Mesendoderm (in vitro differentiated cells): Measurements from ENCODE around the gene AQP9.

Experiments used
- DNase-seq: peaks from one replicate; pipeline ENCODE4 v3.0.0; 2013
- H2AK5ac ChIP-seq: 2 replicates; pipeline ENCODE4 v1.6.1; 2013; ENCODE audit warnings: low read length, inconsistent platforms
- H2BK120ac ChIP-seq: 2 replicates; pipeline ENCODE4 v1.6.1; 2013; ENCODE audit warnings: low read depth, mild to moderate bottlenecking, low read length, moderate library complexity, mixed read lengths
- H2BK15ac ChIP-seq: replicated peaks from 2 replicates; pipeline ENCODE4 v1.6.1; 2013; ENCODE audit warnings: low read depth, mild to moderate bottlenecking, moderate library complexity
- H2BK5ac ChIP-seq: 2 replicates; pipeline ENCODE4 v1.6.1; 2013; ENCODE audit warnings: low read length, inconsistent platforms
- H3K18ac ChIP-seq: 2 replicates; pipeline ENCODE4 v1.6.1; 2013; ENCODE audit warnings: mild to moderate bottlenecking, low read length, mixed read lengths
- H3K23ac ChIP-seq: one replicate; pipeline ENCODE4 v1.6.1; 2013; ENCODE audit warnings: low read length
- H3K27ac ChIP-seq: 2 replicates; pipeline ENCODE4 v1.5.1; 2013; ENCODE audit warnings: low read depth, mild to moderate bottlenecking, inconsistent platforms, low read length, moderate library complexity
- H3K27me3 ChIP-seq: 2 replicates; pipeline ENCODE4 v1.6.1; 2013; ENCODE audit warnings: low read length, control low read depth, mild to moderate bottlenecking, inconsistent platforms; ENCODE audit not compliant: insufficient read depth, poor library complexity
- H3K36me3 ChIP-seq: 2 replicates; pipeline ENCODE4 v1.6.1; 2013; ENCODE audit warnings: low read length, inconsistent platforms; ENCODE audit not compliant: control insufficient read depth, insufficient read depth
- H3K4ac ChIP-seq: one replicate; pipeline ENCODE4 v1.6.1; 2013; ENCODE audit warnings: low read depth, mild to moderate bottlenecking, low read length, moderate library complexity
- H3K4me1 ChIP-seq: 2 replicates; pipeline ENCODE4 v1.6.1; 2013; ENCODE audit warnings: low read depth, low read length, inconsistent platforms; ENCODE audit not compliant: control insufficient read depth
- H3K4me2 ChIP-seq: 2 replicates; pipeline ENCODE4 v1.6.1; 2013; ENCODE audit warnings: low read length
- H3K4me3 ChIP-seq: 2 replicates; pipeline ENCODE4 v1.5.1; 2013; ENCODE audit warnings: mild to moderate bottlenecking, low read length
- H3K56ac ChIP-seq: one replicate; pipeline ENCODE4 v1.6.1; 2013; ENCODE audit warnings: low read length
- H3K79me1 ChIP-seq: 2 replicates; pipeline ENCODE4 v1.6.1; 2013; ENCODE audit warnings: low read length, inconsistent platforms
- H3K79me2 ChIP-seq: 2 replicates; pipeline ENCODE4 v1.6.1; 2013; ENCODE audit warnings: mild to moderate bottlenecking, low read length; ENCODE audit not compliant: control insufficient read depth, insufficient read depth
- H3K9ac ChIP-seq: 2 replicates; pipeline ENCODE4 v1.6.1; 2013; ENCODE audit warnings: low read length, inconsistent platforms
- H4K5ac ChIP-seq: one replicate; pipeline ENCODE4 v1.6.1; 2013; ENCODE audit warnings: low read length
- H4K8ac ChIP-seq: one replicate; pipeline ENCODE4 v1.6.1; 2013; ENCODE audit warnings: low read depth, mild to moderate bottlenecking, control low read depth, low read length, moderate library complexity
- WGBS: extraction: QIAGEN DNeasy Blood & Tissue Kit; methylation state at CpG from one replicate; pipeline ENCODE4 v1.1.7; 2013; ENCODE audit warnings: low lambda C conversion rate, missing lambda C conversion rate; ENCODE audit not compliant: insufficient coverage; ENCODE audit errors: extremely low coverage; 5-methylcytosine and 5-hydroxymethylcytosine counted together

The AQP9 gene

DNA sequence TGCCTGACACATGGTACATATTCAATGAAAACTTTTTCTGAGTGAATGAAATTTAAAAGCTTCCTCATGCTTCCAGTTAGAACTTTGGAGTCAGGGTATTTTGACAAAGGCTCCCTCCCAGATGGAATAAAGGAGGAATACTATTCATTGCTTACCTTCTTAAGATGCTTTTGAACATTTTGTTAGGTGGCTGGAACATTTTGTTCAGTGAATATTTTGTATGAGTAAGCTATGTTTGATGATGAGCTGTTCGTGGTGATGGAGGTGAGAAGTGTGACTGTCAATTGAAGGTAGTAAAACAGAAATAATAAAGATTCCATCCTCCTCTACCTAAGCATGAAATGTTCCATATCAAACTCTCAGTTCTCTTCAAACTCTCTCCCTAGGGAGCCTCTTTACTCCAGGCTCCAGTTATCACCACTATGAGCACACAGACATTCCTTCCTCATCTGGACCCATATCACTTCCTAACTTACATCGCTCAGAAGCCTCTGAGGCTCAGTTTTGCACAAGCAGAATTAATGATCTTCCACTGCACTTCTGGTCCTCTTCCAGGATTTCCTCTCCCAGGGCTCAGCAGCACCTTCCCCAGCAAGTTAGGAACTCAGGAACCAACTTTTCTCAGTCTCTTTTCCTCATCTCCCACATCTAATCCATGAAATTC lies 2.5 kb upstream of the AQP9 start:
- H3K4me1 ChIP-seq = no peaks in the 10 kb centered on the region
- H3K23ac ChIP-seq = no peak overlapping the region
- no peak overlapping the region for H2BK5ac ChIP-seq
- H3K9ac ChIP-seq = no peak overlapping the region
- no peak overlapping the region for H4K8ac ChIP-seq
- H3K56ac ChIP-seq = no peak overlapping the region
- H3K36me3 ChIP-seq = no peaks in the 10 kb centered on the region
- H3K4me2 ChIP-seq = no peak overlapping the region
- H2AK5ac ChIP-seq = no peak overlapping the region
- no peak overlapping the region for H4K5ac ChIP-seq
- no peaks in the 10 kb centered on the region for H3K27me3 ChIP-seq
- H3K18ac ChIP-seq = no peak overlapping the region
- no peak overlapping the region for H3K4me3 ChIP-seq
- no peaks in the 10 kb centered on the region for H3K79me1 ChIP-seq
- no peak for DNase-seq
- no peak overlapping the region for H2BK15ac ChIP-seq
- H3K27ac ChIP-seq = no peak overlapping the region
- no peaks in the 10 kb centered on the region for H3K79me2 ChIP-seq
- no CpG with 5 or more reads among the region's 2 CpGs for WGBS
- H3K4ac ChIP-seq = no peak overlapping the region
- no peak overlapping the region for H2BK120ac ChIP-seq

DNA sequence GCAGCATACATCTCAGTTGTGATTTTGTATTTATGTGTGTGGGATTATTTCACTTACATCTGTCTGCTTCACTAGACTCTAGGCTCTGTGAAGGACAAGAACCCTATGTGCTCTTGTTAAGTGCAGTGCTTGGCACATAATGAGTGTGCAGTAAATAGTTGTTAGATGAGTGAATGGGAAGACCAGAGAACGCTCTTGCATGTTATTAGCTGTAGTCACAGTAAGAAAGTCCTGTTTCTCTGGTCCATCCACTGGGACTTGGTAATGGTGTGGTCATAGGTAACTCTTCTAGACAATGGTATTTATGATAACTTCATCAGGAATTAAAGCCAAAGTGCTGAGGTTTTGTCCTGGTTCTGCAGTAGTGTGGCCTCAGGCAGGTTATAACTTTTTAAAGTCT lies 1.4 kb upstream of the AQP9 start:
- DNase-seq = no peak
- no peaks in the 10 kb centered on the region for H3K79me1 ChIP-seq
- H3K4me3 ChIP-seq = no peak overlapping the region
- no peak overlapping the region for H3K27ac ChIP-seq
- no peak overlapping the region for H3K56ac ChIP-seq
- H2BK5ac ChIP-seq = no peak overlapping the region
- no peaks in the 10 kb centered on the region for H3K79me2 ChIP-seq
- no peak overlapping the region for H3K18ac ChIP-seq
- WGBS = no CpG with 5 or more reads among the region's 1 CpG
- H3K4ac ChIP-seq = no peak overlapping the region
- no peak overlapping the region for H3K23ac ChIP-seq
- H2BK120ac ChIP-seq = no peak overlapping the region
- no peak overlapping the region for H2BK15ac ChIP-seq
- no peaks in the 10 kb centered on the region for H3K27me3 ChIP-seq
- no peaks in the 10 kb centered on the region for H3K36me3 ChIP-seq
- no peak overlapping the region for H4K5ac ChIP-seq
- no peaks in the 10 kb centered on the region for H3K4me1 ChIP-seq
- no peak overlapping the region for H3K9ac ChIP-seq
- no peak overlapping the region for H3K4me2 ChIP-seq
- H2AK5ac ChIP-seq = no peak overlapping the region
- no peak overlapping the region for H4K8ac ChIP-seq

DNA sequence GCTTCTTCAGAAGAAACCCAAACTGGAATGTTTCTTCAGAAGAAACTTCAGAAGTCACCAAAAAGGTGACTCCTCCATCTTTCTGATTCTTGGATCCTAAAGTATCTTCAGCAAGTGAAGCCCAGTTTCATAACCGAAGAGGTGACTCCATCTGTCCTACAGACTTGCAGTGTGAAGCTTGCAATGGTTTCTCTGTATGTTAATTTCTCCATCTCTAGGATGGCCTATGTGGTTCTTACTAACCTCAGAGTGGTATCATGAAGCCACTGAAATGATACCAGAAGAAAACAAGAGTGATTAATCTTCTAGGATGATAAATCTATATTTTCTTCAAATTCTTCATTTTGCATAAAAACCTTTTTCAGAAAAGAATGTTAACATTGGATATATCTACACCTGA lies 495 bp upstream of the AQP9 start:
- H3K79me1 ChIP-seq = no peaks in the 10 kb centered on the region
- H4K5ac ChIP-seq = no peak overlapping the region
- H3K56ac ChIP-seq = no peak overlapping the region
- no peak overlapping the region for H3K23ac ChIP-seq
- H3K18ac ChIP-seq = no peak overlapping the region
- no peak overlapping the region for H3K4me3 ChIP-seq
- no peak overlapping the region for H3K4ac ChIP-seq
- no peak overlapping the region for H2BK5ac ChIP-seq
- no peaks in the 10 kb centered on the region for H3K36me3 ChIP-seq
- no peaks in the 10 kb centered on the region for H3K27me3 ChIP-seq
- no peak for DNase-seq
- H3K4me2 ChIP-seq = no peak overlapping the region
- no peak overlapping the region for H2AK5ac ChIP-seq
- no peak overlapping the region for H3K27ac ChIP-seq
- no peak overlapping the region for H4K8ac ChIP-seq
- H3K4me1 ChIP-seq = no peaks in the 10 kb centered on the region
- no peak overlapping the region for H2BK15ac ChIP-seq
- no peak overlapping the region for H3K9ac ChIP-seq
- no peaks in the 10 kb centered on the region for H3K79me2 ChIP-seq
- no CpG with 5 or more reads among the region's 1 CpG for WGBS
- H2BK120ac ChIP-seq = no peak overlapping the region

DNA sequence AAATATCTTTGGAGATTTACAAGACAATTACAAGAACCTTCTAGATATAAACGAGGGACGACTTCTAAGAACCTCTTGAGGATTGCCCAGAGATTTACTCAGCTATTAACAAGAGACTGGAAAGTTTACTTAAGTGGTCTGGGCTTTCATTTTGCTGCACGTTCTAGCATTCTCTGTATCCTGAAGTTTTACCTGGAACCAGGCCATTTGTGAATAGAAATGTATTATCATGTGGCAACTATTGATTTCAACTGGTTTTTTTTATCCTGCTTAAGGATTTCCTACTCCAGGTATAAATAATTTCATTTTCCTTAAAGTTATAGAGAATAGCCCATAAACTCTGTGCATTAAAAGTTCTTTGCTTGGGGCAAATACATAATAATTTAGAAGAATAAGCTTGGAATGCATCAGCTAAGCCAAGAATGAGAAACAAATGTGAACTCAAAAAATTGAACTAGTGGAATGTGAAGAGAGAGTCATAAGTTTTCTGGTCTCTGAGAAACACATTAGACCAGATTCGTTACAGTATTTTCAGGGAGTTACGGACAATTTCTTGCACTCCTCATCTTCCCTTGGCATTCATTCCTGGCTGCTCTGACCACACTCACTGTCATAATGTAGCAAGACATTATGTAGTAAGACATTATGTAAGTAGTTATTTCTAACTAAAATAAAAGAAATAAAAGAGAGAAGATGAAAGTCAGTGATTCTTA lies 1.3 kb downstream of the AQP9 start:
- H2BK15ac ChIP-seq = no peak overlapping the region
- H4K8ac ChIP-seq = no peak overlapping the region
- no peaks in the 10 kb centered on the region for H3K4me1 ChIP-seq
- H3K4me2 ChIP-seq = no peak overlapping the region
- no peaks in the 10 kb centered on the region for H3K79me2 ChIP-seq
- H4K5ac ChIP-seq = no peak overlapping the region
- H2BK5ac ChIP-seq = no peak overlapping the region
- no peak for DNase-seq
- no peaks in the 10 kb centered on the region for H3K27me3 ChIP-seq
- no peak overlapping the region for H3K4ac ChIP-seq
- H2BK120ac ChIP-seq = no peak overlapping the region
- H3K9ac ChIP-seq = no peak overlapping the region
- no peaks in the 10 kb centered on the region for H3K36me3 ChIP-seq
- H3K79me1 ChIP-seq = no peaks in the 10 kb centered on the region
- no peak overlapping the region for H3K23ac ChIP-seq
- no CpG with 5 or more reads among the region's 5 CpGs for WGBS
- H3K56ac ChIP-seq = no peak overlapping the region
- no peak overlapping the region for H3K27ac ChIP-seq
- no peak overlapping the region for H3K18ac ChIP-seq
- no peak overlapping the region for H3K4me3 ChIP-seq
- H2AK5ac ChIP-seq = no peak overlapping the region

DNA sequence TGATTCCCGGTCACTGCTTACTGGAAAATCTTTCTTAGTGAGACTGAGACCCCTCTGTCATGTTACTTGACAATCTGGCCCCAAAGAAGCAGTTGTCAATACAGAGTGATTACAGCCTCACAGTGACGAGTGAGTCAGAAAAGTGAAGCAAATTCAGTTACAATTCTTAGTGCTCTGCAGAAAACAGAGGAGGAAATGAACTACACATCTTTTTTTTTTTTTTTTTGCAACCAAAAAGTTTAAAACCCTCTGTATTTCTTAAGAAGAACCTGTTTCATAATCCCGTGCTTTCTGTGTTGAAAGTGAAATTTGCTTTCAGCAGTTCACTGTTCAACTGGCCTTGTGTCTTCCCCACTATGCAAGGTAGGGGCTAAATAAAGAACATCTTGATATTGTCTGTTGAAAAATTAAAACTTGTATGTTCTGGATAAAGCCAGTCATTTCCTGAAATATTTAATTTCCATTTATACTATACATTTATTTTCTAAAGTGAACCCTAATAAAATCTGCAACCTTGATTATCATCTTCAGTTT lies 1.9 kb downstream of the AQP9 start:
- no peak overlapping the region for H3K4ac ChIP-seq
- no peak overlapping the region for H3K9ac ChIP-seq
- H2AK5ac ChIP-seq = no peak overlapping the region
- H2BK15ac ChIP-seq = no peak overlapping the region
- H3K27me3 ChIP-seq = no peaks in the 10 kb centered on the region
- no peaks in the 10 kb centered on the region for H3K79me2 ChIP-seq
- H4K8ac ChIP-seq = no peak overlapping the region
- no peaks in the 10 kb centered on the region for H3K79me1 ChIP-seq
- H4K5ac ChIP-seq = no peak overlapping the region
- no peak overlapping the region for H3K4me3 ChIP-seq
- H3K27ac ChIP-seq = no peak overlapping the region
- no peak overlapping the region for H3K56ac ChIP-seq
- H3K4me2 ChIP-seq = no peak overlapping the region
- H3K23ac ChIP-seq = no peak overlapping the region
- no peak overlapping the region for H3K18ac ChIP-seq
- no peaks in the 10 kb centered on the region for H3K4me1 ChIP-seq
- H2BK120ac ChIP-seq = no peak overlapping the region
- no peaks in the 10 kb centered on the region for H3K36me3 ChIP-seq
- no CpG with 5 or more reads among the region's 3 CpGs for WGBS
- DNase-seq = no peak
- H2BK5ac ChIP-seq = no peak overlapping the region
